GM12874 (cell line): ENCODE measurements around the gene XRN1.

Experiments used
- TF ChIP-seq, protein P1 (sequence below): IDR thresholded peaks from 2 replicates; pipeline ENCODE4 v1.5.1; 2011; ENCODE audit warnings: low read depth, mild to moderate bottlenecking, control low read depth, low read length, moderate library complexity; ENCODE audit not compliant: insufficient read depth

XRN1 gene

DNA sequence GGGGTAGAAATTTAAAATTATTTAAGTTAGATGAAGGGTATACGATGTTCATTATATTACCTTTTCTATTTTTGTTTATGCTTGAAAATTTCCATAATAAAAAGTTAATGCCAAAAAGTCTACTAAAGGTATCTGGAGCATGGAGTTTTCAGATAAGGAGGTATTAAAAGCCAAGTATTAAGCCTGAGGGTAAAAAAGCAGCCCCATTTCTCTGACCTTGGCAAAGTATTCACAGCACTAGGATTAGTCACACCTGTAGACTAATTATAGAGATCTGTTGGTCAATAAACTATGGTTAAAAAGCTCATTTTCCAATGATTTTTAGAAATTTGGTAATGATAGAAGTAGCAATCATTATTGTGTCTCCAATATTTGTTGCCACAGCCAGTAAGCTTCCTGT, 23.1 kb downstream of the XRN1 start:
- TF ChIP-seq, protein P1, sequence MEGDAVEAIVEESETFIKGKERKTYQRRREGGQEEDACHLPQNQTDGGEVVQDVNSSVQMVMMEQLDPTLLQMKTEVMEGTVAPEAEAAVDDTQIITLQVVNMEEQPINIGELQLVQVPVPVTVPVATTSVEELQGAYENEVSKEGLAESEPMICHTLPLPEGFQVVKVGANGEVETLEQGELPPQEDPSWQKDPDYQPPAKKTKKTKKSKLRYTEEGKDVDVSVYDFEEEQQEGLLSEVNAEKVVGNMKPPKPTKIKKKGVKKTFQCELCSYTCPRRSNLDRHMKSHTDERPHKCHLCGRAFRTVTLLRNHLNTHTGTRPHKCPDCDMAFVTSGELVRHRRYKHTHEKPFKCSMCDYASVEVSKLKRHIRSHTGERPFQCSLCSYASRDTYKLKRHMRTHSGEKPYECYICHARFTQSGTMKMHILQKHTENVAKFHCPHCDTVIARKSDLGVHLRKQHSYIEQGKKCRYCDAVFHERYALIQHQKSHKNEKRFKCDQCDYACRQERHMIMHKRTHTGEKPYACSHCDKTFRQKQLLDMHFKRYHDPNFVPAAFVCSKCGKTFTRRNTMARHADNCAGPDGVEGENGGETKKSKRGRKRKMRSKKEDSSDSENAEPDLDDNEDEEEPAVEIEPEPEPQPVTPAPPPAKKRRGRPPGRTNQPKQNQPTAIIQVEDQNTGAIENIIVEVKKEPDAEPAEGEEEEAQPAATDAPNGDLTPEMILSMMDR = no peak

DNA sequence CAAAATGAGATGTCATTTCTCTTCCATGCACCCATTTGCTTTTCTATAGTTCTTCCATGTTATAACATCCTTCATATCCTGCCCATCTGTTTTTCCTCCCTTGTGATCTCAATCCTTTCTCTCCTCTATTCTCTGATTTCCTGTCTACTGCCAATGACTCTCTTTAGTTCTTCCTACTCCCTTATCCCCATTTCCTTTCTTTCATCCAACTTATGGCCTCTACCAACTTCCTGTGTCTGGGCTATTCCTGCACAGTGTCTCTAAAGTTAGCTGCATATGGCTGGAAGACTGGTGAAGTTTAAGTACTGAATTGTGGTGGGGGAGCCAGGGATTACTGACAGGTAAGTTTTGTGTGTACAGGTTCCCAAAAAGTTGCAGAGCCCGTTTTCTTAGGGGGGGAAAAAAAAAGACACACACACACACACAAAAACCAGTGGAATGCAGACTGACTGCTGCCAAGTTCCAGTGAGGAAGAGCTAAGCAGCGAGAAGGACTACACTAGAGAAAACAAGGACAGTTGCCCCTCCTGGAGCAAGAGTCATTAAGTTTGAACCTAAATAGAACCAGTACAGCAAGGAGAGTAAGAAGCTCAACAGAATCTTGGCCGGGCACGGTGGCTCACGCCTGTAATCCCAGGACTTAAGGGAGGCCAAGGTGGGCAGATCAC, 28.8 kb downstream of the XRN1 start:
- TF ChIP-seq, protein P1 = no peak

DNA sequence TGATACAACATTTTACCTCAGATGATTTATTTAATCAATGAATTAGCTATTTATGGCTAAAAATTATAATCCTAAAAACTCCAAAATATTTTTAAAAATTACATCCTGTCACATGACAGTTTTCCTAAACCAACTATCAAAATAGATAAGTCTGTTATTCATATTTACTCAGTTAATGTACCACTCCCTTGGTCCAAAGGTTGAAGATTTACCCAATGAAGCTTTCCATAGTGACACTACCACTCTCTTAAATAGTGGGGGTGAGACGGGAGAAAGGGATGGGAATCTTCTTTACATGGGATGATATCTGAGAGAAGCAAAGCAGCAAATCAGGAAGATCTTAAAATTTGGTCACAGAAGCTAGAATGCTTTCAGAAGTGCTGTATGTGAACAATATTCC, 30.5 kb downstream of the XRN1 start:
- TF ChIP-seq, protein P1 = no peak

DNA sequence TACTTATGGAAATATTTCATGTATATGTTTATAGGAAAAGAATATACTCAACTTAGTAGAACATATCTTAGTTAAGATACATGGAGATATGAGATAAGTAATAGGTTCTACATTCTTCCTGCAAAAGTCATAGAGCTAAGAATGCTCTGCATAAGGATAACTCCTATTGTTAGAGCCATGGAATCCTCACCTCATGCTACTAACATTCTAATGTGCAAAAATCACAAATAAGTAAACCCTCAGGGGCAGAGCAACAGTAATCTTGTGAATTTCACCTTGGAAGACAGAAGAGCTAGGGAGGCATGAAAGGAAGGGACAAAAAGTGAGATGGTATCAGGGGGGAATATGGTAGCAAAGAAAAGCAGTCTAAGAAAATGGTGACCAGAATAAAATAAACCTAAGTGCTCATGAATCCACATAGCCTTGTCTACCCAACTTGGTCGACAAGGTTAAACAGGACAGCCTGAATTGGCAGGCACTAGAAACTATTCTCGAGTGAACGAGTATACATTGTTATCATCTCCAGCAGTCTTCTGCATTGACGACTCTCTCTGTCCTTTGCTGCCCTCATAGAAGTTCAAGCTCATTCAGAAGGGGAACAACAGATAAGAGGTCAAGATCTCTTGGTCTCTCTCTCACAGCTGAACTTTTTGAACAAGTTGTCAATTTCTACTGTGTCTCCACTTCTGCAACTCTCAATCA, 52.8 kb downstream of the XRN1 start:
- TF ChIP-seq, protein P1 = no peak

DNA sequence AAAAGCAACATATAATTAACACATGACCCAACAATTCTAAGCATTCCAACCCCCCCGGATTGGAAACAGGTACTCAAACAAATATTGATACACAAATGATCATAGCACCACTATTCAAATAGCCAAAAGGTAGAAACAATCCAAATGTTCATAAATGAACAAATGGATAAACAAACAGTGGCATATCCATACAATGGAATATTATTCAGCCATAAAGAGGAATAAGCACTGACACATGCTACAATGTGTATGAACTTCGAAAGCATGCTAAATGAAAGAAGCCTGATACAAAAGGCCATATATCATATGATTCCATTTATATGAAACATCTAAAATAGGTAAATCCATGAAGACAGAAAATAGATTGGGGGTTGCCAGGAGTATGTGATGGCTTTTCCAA, 62.8 kb downstream of the XRN1 start:
- TF ChIP-seq, protein P1 = no peak

DNA sequence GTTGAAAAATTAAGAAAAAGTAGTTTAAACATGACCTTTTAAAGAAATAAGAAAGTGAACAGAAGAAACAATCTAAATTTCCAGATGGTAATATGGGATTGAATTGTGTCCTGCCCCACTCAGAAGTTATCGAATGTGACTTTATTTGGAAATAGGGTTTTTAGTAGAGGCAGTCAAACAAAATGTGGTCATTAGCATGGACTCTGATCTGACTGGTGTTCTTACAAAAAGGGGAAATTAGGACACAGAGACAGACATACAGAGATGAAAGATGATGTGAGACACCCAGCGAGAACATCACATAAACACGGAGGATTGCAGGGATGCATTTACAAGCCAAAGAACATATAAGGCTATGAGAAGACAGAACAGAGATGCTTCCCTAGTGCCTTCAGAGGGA, 73.2 kb downstream of the XRN1 start:
- TF ChIP-seq, protein P1 = no peak

DNA sequence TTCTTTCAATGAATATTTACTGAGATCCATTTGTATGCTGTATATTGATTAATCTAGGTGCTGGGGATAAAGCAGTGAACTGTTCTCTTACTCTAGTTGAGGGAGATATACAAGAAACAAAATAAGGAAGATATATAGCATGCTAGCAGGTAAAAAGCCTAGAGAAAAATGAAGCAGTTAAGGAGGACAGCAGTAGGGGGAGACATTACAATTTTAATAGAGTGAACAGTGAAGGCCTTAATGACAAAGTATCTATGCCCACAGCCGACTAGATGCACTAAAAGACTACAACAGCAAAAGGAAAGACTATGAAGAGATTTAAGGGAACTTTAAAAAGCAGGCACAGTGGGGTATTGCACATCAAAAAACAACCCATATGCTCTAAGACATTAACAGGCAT, 81.4 kb downstream of the XRN1 start:
- TF ChIP-seq, protein P1 = 0 out of 2 replicates have a peak, but pooled peaks have one; percentile 15
